Stimulated activated CD4-positive, alpha-beta T cell treated with anti-CD3 and anti-CD28 coated beads, Interleukin-12 subunit alpha, Interleukin-12 subunit beta, amount 100 ng/mL, for 24 hours (primary cell): ENCODE measurements around the gene ABCC8.

Experiments
- DNase-seq, 2 experiments: peaks; one replicate each; pipeline ENCODE4 v3.0.0-alpha.2; 2020; ENCODE audit warnings: low read depth in 2 of 2

ABCC8 gene

DNA sequence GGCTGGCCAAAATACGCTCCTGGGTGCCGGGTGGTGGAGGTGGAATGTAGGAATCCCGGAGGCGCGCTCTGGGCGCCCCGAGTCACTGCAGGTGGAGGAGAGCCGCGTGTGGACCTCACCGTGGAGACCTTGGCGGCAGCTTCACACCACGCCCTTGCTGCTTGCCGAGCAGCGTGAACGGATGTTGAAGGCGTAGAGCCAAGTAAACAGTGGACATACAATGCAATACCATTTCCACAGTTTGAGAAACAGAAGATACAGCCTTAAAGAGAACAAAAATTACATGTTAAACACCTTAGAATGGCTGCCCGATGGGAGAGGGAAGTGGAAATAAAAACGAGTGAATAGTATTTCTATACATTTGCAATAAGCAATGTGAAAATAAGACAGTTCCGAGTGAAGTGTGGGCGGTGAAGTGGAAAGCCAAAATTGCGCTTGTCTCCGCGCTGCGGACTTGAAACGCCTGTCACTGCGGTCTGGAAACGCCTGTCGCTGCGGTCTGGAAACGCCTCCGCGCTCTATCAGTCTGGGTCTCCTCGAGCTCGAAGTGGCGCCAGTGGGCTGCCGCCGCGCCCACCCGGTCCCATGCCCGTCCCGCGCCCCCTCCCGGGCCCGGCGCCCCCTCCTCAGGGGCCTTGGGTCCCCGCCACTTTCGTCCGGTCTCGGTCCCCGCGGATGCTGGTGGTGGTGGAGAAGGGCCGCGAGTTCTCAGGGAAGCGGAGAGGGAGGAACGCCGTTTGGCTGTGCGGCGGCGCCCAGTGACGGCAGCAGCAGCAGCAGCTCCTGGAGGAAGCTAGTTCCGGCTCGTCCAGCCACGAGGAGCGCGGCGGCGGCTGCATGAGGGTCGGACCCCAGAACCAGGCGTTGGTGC, 123.5 kb downstream of the ABCC8 start:
- peak; percentile 29 to 64 for DNase-seq

DNA sequence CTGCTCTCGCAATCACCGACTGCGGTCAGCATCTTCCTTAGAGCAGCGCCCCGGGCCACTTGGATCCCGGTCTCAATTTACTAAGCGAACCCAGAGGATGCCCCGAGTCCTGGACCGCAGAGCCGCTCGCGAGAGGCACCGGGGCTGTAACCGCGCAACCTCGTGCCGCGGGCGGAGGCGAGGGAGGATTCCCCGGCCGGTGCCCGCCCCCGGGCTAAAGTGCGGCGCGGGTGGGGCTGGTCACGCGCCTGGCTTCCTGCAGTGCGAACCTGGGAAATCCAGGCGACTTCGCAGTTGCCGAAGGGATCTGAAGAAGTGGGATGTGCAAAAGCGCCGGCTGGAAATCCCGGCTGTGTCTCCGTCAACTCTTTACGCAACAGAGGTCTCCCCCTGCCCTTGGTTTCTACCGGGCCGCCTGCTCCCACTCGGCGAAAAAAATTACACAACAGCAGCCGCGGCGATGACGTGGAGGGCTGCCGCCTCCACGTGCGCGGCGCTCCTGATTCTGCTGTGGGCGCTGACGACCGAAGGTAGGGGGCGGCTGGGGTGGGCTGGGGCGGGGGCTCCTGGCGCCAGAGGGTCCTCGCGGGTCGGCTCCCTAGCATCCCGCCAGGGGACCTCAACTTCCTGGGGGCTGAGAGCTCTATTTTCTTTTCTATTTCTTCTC, 125.0 kb downstream of the ABCC8 start, which contains the start of gene NCR3LG1:
Gene NCR3LG1, plus strand, starts transcription at position 291 of the 667 bp plus-strand sequence. Its CDS starts 170 bp downstream, at position 461.
- peak; percentile 28 to 33 for DNase-seq

DNA sequence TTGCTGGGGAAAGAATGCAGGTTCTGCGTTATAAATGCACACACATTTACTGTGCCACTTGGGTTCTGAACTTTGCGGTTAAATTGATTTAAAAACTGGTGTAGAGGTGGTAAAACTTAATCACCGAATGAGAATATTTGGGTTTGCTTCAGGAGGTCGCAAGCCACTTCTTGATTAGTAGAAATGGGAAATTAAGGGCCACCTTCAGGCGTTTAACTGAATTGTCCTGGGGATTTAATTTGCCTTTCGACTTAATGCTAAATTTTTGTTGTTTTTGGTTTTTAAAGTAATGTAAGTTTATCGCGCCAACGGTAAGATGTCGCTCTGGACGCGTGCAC, 125.5 kb downstream of the ABCC8 start:
- no peak for DNase-seq

DNA sequence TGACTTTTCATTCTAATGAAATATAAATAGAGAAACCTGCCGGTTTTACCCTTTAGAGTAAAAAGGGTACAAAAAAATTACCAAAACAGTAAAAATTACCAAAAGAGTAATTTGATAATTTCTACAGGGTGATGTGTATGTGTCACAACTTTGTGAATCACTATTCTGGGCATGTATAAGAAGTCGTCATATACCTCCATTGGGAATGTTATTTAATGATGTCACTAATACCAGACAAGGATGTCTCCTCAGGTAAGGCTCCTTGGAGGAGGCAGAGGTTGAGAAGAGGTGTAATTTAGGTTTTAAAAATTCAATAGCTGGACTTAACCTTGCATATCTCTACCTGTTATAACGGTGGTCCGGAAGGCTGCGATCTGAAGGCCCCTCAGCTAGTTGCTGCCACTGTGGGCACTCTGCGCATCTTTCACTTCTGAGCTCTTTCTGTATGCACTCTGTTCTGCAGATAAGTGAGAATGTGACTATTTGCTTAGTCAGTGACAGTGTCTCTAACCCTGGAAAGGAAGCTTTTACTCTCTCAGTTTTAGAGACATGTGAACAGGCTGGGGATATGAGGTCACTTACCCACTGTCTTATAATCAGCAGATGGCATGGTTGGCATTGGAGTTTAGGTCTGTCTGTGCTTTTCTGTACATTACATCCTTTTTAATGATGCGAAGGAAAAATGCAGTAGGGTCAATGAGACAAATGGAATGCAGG, 126.0 kb downstream of the ABCC8 start:
- no peak for DNase-seq

DNA sequence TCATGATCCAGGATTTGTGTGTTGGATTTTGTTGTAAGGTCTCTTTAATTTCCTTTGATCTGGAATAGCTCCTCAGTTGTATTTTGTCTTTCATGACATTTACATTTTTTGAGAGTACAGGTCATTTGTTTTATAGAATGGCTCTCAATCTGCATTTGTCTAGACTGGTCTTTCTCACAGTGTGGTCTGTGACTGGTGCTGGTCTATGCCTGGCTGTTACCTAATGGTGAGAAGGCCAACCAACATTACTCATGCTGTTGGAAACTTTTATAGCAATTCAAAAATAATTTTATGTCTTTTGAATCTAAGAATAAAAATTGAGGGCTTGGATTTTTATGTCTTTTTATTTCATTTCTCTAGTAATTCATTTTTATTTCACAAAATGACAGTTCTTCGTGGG, 129.0 kb downstream of the ABCC8 start:
- DNase-seq: no peak

DNA sequence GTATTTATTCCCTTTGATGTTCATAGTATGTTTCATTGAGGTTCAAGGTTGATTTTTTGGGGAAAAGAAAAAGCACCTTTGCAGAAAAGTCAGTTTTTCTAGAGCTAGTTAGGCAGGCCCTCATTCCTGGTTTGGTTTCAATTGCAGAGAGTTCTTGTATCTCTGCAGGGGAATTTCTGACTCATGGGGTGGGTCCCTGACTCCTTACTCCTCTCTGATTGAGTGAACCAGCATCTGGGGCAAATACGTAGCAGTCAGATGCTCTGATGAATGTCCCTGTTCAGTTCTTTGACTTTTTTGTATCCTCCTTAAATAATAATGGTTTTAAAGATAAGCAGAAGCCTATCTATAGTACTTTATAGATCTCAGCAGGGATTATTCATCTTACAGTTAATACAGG, 132.7 kb downstream of the ABCC8 start:
- DNase-seq: peak; percentile 17 to 35

DNA sequence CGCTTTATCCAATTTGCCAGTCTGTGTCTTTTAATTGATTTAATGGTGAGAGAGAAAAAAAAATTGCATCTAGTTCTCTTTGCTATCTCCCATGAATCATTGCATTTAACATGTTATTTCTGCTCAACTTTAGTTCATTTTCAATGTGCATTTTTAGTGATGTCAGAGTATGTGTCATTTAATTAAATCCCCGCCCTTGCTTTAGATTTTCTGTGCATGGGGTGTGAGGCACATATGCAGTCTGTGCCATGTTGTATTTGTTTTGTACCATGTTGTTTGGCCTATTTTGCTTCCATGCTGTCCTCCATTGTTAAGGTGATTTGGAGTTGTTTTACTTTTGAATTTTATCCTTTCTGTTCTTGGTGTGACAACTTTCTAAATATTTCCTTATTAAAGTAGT, 133.4 kb downstream of the ABCC8 start:
- no peak for DNase-seq
